ENCODE measurements around the gene UNC13C. TPM values are rescaled to one million over a fixed set of nuclear protein-coding genes. Genes with fewer than 3 reads are reported as not detected.
"Not testable (repeated sequence)": the region's sequence is repeated elsewhere in the genome, so short reads cannot be mapped to it uniquely, and the experiment has no call there.

The UNC13C gene
- total RNA-seq, result not detected
- polyA plus RNA-seq, result not detected

DNA sequence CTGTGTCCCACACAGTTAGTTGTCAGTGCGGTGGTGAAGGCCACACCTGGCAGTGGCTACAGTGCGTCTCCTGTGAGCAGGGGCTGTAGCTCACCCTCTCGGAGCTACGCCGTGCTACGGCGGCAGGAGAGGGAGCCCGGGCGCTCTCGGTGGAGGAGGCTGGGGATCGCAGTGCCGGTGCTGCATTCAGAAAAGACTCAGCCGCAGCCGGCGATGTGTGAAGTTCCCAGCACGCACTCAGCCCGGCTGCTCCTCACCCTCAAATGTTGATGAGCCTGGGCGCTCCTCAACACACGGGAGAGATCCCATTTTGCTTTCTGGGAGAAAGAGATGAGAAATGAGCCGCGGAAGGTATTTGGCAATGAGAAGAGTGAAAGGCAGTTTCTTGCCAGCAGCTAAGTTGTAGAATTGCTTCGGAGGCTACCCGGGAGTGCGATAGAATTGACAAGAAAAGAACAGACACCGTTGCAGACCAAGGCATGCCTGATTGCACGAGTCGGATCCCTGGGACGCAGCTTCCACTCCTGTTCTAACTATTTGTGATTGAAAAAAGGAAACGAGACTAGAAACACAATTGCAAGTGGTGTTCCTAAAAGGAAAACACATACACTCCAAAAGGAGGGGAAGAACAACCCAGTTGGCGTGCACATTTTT lies at the start of gene UNC13C:
Gene UNC13C, plus strand, starts transcription at position 189 of the 654 bp plus-strand sequence. CDS start 34,463 bp downstream, outside the sequence.
- H3K27ac ChIP-seq (ENCODE audit: insufficient read depth, low read length, poor library complexity, severe bottlenecking), result no peak within 1 kb of the TSS
- H3K4me1 ChIP-seq (ENCODE audit: control insufficient read depth, insufficient read depth, low read length, poor library complexity, severe bottlenecking), result no peaks in the 10 kb centered on the region
- peaks cover 2% of the 10 kb centered on the region for H3K27me3 ChIP-seq (ENCODE audit: control insufficient read depth, insufficient read depth, low read length)
- DNase-seq (no peak), ATAC-seq (ENCODE audit: low read depth in 2 of 2) (no peak)
- Mint-ChIP-seq H3K9me3 (peaks cover 0 to 5% (median 0%) of the 10 kb centered on the region in 7 donors), H3K27ac (no peak within 1 kb of the TSS), H3K27me3 (peaks cover 15% of the 10 kb centered on the region), H3K36me3 (no peaks in the 10 kb centered on the region), H3K4me1 (no peaks in the 10 kb centered on the region), H3K4me3 (peak within 1 kb of the TSS in 1 of 4 donors; percentile 50)
- no peaks in the 10 kb centered on the region for H3K36me3 ChIP-seq (ENCODE audit: control insufficient read depth, insufficient read depth, low read length)
- H3K9me3 ChIP-seq (ENCODE audit: control insufficient read depth in 2 of 2, low read length in 2 of 2), result no peaks in the 10 kb centered on the region
- H3K4me3 ChIP-seq (ENCODE audit: low read depth, low read length), result no peak within 1 kb of the TSS

- no peak overlapping the region for H3K27ac Mint-ChIP-seq
- H3K9me3 Mint-ChIP-seq, result peaks cover 6 to 35% (median 14%) of the 10 kb centered on the region in 7 donors
- peaks cover 0 to 4% (median 0%) of the 10 kb centered on the region in 4 donors for H3K4me1 Mint-ChIP-seq
- H3K36me3 ChIP-seq (ENCODE audit: control insufficient read depth, insufficient read depth, low read length), result no peaks in the 10 kb centered on the region
- no peak overlapping the region for H3K4me3 ChIP-seq (ENCODE audit: low read depth, low read length)
- no peaks in the 10 kb centered on the region for H3K27me3 Mint-ChIP-seq
- H3K4me3 Mint-ChIP-seq, result no peak overlapping the region
- H3K27me3 ChIP-seq (ENCODE audit: control insufficient read depth, insufficient read depth, low read length), result no peaks in the 10 kb centered on the region
- H3K9me3 ChIP-seq (ENCODE audit: control insufficient read depth in 2 of 2, low read length in 2 of 2), result peaks cover 3 to 23% of the 10 kb centered on the region in 2 experiments
- no peak overlapping the region for H3K27ac ChIP-seq (ENCODE audit: insufficient read depth, low read length, poor library complexity, severe bottlenecking)
- ATAC-seq (ENCODE audit: low read depth in 2 of 2) (no peak), DNase-seq (no peak)
- H3K36me3 Mint-ChIP-seq, result no peaks in the 10 kb centered on the region
- H3K4me1 ChIP-seq (ENCODE audit: control insufficient read depth, insufficient read depth, low read length, poor library complexity, severe bottlenecking), result no peaks in the 10 kb centered on the region
Observed at GRCh38 chr15:53936137-53936536, 42.1 kb upstream of the UNC13C start.

- ATAC-seq (ENCODE audit: low read depth in 2 of 2); H3K27me3 Mint-ChIP-seq; H3K4me1 Mint-ChIP-seq; H3K4me3 Mint-ChIP-seq; H3K36me3 ChIP-seq (ENCODE audit: control insufficient read depth, insufficient read depth, low read length); H3K36me3 Mint-ChIP-seq; DNase-seq; H3K4me3 ChIP-seq (ENCODE audit: low read depth, low read length); H3K27ac ChIP-seq (ENCODE audit: insufficient read depth, low read length, poor library complexity, severe bottlenecking); H3K27me3 ChIP-seq (ENCODE audit: control insufficient read depth, insufficient read depth, low read length); H3K27ac Mint-ChIP-seq; H3K4me1 ChIP-seq (ENCODE audit: control insufficient read depth, insufficient read depth, low read length, poor library complexity, severe bottlenecking): not testable (repeated sequence)
- H3K9me3 ChIP-seq (ENCODE audit: control insufficient read depth in 2 of 2, low read length in 2 of 2), result peaks cover 3 to 23% of the 10 kb centered on the region in 2 experiments
- H3K9me3 Mint-ChIP-seq, result peaks cover 7 to 35% (median 14%) of the 10 kb centered on the region in 7 donors
Observed at GRCh38 chr15:53937632-53938031, 40.6 kb upstream of the UNC13C start.

GRCh38 chr15:53950572-53950971 lies 27.7 kb upstream of the UNC13C start:
- DNase-seq (no peak), ATAC-seq (ENCODE audit: low read depth in 2 of 2) (no peak)
- H3K4me1 Mint-ChIP-seq, result no peaks in the 10 kb centered on the region
- no peaks in the 10 kb centered on the region for H3K4me1 ChIP-seq (ENCODE audit: control insufficient read depth, insufficient read depth, low read length, poor library complexity, severe bottlenecking)
- H3K36me3 Mint-ChIP-seq, result no peaks in the 10 kb centered on the region
- peaks cover 0 to 8% (median 4%) of the 10 kb centered on the region in 7 donors for H3K9me3 Mint-ChIP-seq
- no peak overlapping the region for H3K4me3 ChIP-seq (ENCODE audit: low read depth, low read length)
- no peak overlapping the region for H3K27ac Mint-ChIP-seq
- no peak overlapping the region for H3K27ac ChIP-seq (ENCODE audit: insufficient read depth, low read length, poor library complexity, severe bottlenecking)
- no peaks in the 10 kb centered on the region for H3K27me3 ChIP-seq (ENCODE audit: control insufficient read depth, insufficient read depth, low read length)
- H3K9me3 ChIP-seq (ENCODE audit: control insufficient read depth in 2 of 2, low read length in 2 of 2), result peaks cover 0 to 1% of the 10 kb centered on the region in 2 experiments
- H3K4me3 Mint-ChIP-seq, result no peak overlapping the region
- no peaks in the 10 kb centered on the region for H3K36me3 ChIP-seq (ENCODE audit: control insufficient read depth, insufficient read depth, low read length)
- H3K27me3 Mint-ChIP-seq, result no peaks in the 10 kb centered on the region

DNA sequence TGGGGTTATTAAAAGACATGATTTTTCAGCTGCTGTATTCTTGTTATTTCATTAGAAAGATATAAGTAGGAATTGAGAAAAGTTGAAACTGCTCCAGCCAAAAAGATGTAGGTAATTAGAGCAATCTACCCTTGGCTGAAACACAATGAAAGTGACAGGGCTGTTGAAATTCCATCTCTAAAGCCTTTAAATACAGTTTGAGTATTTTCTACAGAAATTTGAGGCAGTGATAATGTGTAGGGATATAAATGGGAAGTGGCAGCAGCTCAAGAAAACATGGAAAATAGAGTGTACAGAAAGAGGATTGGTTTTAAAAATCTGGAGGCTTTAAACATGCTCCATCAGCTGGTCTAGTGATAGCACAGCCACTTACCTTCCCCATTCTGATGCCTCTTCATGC lies 22.8 kb upstream of the UNC13C start:
- Histone ChIP-seq H3K4me3 (ENCODE audit: low read depth, low read length) (no peak overlapping the region), H3K36me3 (ENCODE audit: control insufficient read depth, insufficient read depth, low read length) (no peaks in the 10 kb centered on the region), H3K9me3 (ENCODE audit: control insufficient read depth in 2 of 2, low read length in 2 of 2) (no peaks in the 10 kb centered on the region), H3K27me3 (ENCODE audit: control insufficient read depth, insufficient read depth, low read length) (no peaks in the 10 kb centered on the region), H3K27ac (ENCODE audit: insufficient read depth, low read length, poor library complexity, severe bottlenecking) (no peak overlapping the region), H3K4me1 (ENCODE audit: control insufficient read depth, insufficient read depth, low read length, poor library complexity, severe bottlenecking) (no peaks in the 10 kb centered on the region)
- Mint-ChIP-seq H3K27ac (no peak overlapping the region), H3K9me3 (peaks cover 0 to 4% (median 0%) of the 10 kb centered on the region in 7 donors), H3K4me3 (no peak overlapping the region), H3K36me3 (no peaks in the 10 kb centered on the region), H3K27me3 (no peaks in the 10 kb centered on the region), H3K4me1 (no peaks in the 10 kb centered on the region)
- DNase-seq (no peak), ATAC-seq (ENCODE audit: low read depth in 2 of 2) (no peak)

DNA sequence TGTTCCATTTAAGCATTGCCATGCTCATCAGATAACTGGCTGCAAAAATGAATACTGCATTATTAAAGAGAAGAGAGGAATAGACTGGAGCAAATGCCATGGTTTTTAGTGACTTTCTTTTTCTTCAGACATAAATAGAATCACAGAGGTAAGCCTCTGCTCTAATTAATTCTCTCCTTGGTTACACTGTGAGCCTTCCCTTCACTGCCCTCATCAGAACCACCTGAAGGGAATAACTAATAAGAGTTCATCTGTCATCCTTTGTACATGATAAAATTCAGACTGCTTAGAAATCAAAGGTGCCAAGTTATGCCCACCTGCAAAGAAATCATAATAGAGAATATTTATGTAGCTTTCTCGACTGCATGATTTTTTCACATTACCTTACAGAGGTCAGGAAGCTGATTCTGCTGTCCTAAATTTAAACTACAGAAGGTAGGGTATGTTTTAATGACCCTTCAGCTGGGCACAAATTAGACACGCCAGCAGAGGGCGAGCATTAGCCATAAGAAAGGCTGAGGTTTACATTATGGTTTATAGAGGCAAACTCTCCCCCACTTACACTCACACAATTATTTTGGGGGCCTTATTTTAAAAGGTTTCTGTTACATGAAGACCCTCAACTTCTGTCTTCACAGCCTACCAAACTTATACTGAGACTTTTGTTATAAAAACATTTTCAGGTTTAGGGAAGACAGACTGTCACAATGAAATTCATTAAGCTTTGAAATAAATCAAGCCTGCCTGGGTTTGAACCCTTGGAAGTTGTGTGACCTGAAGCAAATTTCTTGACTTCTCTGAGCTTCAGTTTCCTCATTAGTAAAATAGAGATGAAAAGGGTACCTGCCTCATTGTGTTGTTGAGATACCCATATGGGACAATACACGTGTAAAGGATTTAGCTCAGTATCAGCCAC lies 15.3 kb upstream of the UNC13C start:
- no peak overlapping the region for H3K4me3 ChIP-seq (ENCODE audit: low read depth, low read length)
- Mint-ChIP-seq H3K4me3 (no peak overlapping the region), H3K4me1 (no peaks in the 10 kb centered on the region), H3K9me3 (peaks cover 0 to 3% (median 0%) of the 10 kb centered on the region in 7 donors), H3K27me3 (no peaks in the 10 kb centered on the region), H3K36me3 (no peaks in the 10 kb centered on the region), H3K27ac (no peak overlapping the region)
- no peaks in the 10 kb centered on the region for H3K9me3 ChIP-seq (ENCODE audit: control insufficient read depth in 2 of 2, low read length in 2 of 2)
- H3K27ac ChIP-seq (ENCODE audit: insufficient read depth, low read length, poor library complexity, severe bottlenecking), result no peak overlapping the region
- no peak for ATAC-seq (ENCODE audit: low read depth in 2 of 2)
- no peaks in the 10 kb centered on the region for H3K36me3 ChIP-seq (ENCODE audit: control insufficient read depth, insufficient read depth, low read length)
- no peaks in the 10 kb centered on the region for H3K27me3 ChIP-seq (ENCODE audit: control insufficient read depth, insufficient read depth, low read length)
- DNase-seq, result peak in 1 of 3 donors; percentile 18
- no peaks in the 10 kb centered on the region for H3K4me1 ChIP-seq (ENCODE audit: control insufficient read depth, insufficient read depth, low read length, poor library complexity, severe bottlenecking)

GRCh38 chr15:53963801-53964200 lies 14.4 kb upstream of the UNC13C start:
- H3K4me1 Mint-ChIP-seq, result no peaks in the 10 kb centered on the region

More at GRCh38 chr15:53963801-53964200, 14.4 kb upstream of the UNC13C start:
- no peak for DNase-seq
- no peaks in the 10 kb centered on the region for H3K36me3 Mint-ChIP-seq
- no peaks in the 10 kb centered on the region for H3K36me3 ChIP-seq (ENCODE audit: control insufficient read depth, insufficient read depth, low read length)
- H3K27ac Mint-ChIP-seq, result no peak overlapping the region
- H3K9me3 ChIP-seq (ENCODE audit: control insufficient read depth in 2 of 2, low read length in 2 of 2), result no peaks in the 10 kb centered on the region
- no peaks in the 10 kb centered on the region for H3K4me1 ChIP-seq (ENCODE audit: control insufficient read depth, insufficient read depth, low read length, poor library complexity, severe bottlenecking)
- H3K9me3 Mint-ChIP-seq, result peaks cover 0 to 3% (median 0%) of the 10 kb centered on the region in 7 donors
- H3K27ac ChIP-seq (ENCODE audit: insufficient read depth, low read length, poor library complexity, severe bottlenecking), result no peak overlapping the region
- no peaks in the 10 kb centered on the region for H3K27me3 ChIP-seq (ENCODE audit: control insufficient read depth, insufficient read depth, low read length)
- ATAC-seq (ENCODE audit: low read depth in 2 of 2), result no peak
- no peak overlapping the region for H3K4me3 ChIP-seq (ENCODE audit: low read depth, low read length)
- H3K27me3 Mint-ChIP-seq, result no peaks in the 10 kb centered on the region
- H3K4me3 Mint-ChIP-seq, result no peak overlapping the region

Measured in CD4-positive, CD25-positive, alpha-beta regulatory T cell (primary cell).